Endothelial cell of umbilical vein (primary cell): ENCODE data around the gene SKI. TPM values are rescaled to one million over a fixed set of nuclear protein-coding genes. Genes with fewer than 3 reads are reported as not detected.

Experiments used
- BruUV-seq: library from RNA; stranded (reverse); fragments of 400-500 nt; replicated peaks from 2 replicates; lab custom pipeline; 2021; lab: Mats Ljungman, UMichigan
- CTCF ChIA-PET: fragments of 300-600, 350-600 bp; sonication (Branson Sonifier 250); formaldehyde crosslinking; loops from one replicate; lab custom pipeline; 2021; ENCODE audit warnings: antibody characterized with exemption, inconsistent platforms; lab: Charles Lee
- POLR2A ChIA-PET: fragments of 300-600, 350-600 bp; sonication (Branson Sonifier 250); formaldehyde crosslinking; loops from one replicate; lab custom pipeline; 2021; ENCODE audit warnings: antibody characterized with exemption, inconsistent platforms; lab: Charles Lee
- DNase-seq: peaks from one replicate; pipeline ENCODE4 v3.0.0-alpha.2; 2011; ENCODE audit warnings: low read depth, low spot score
- FAIRE-seq: peaks from 2 replicates; lab custom pipeline; 2011; peaks lifted over from hg19 to GRCh38; lab: Jason Lieb, UNC
- H2AFZ ChIP-seq: 2 replicates; pipeline ENCODE4 v1.6.0; 2012; ENCODE audit warnings: low read depth, low read length, control low read depth, inconsistent platforms
- H3K27ac ChIP-seq: 2 replicates; pipeline ENCODE4 v1.5.1; 2011; ENCODE audit warnings: low read depth, mild to moderate bottlenecking, control low read depth, low read length, moderate library complexity; ENCODE audit not compliant: insufficient read depth
- H3K27me3 ChIP-seq, 2 experiments: 2 replicates each; pipeline versions ENCODE4 v1.6.0 to v1.6.1; 2011; ENCODE audit warnings: low read length in 2 of 2, mixed read lengths in 1 of 2; ENCODE audit not compliant: control insufficient read depth in 2 of 2, insufficient read depth in 2 of 2
- H3K36me3 ChIP-seq, 2 experiments: 2 replicates in 1 of 2; 3 replicates in 1 of 2; pipeline ENCODE4 v1.5.1; 2011; ENCODE audit warnings: low read length in 2 of 2, mild to moderate bottlenecking in 1 of 2, moderate library complexity in 1 of 2; ENCODE audit not compliant: control insufficient read depth in 2 of 2, insufficient read depth in 2 of 2; ENCODE audit errors: extremely low read depth in 1 of 2
- H3K4me1 ChIP-seq: 3 replicates; pipeline ENCODE4 v1.5.1; 2011; ENCODE audit warnings: mild to moderate bottlenecking, low read length; ENCODE audit not compliant: control insufficient read depth, insufficient read depth; ENCODE audit errors: extremely low read depth
- H3K4me2 ChIP-seq: 2 replicates; pipeline ENCODE4 v1.6.1; 2011; ENCODE audit warnings: low read length, control low read depth, mixed read lengths; ENCODE audit not compliant: insufficient read depth
- H3K4me3 ChIP-seq, 3 experiments: fragments of 200-600 bp in 1 of 3; sonication (generic), shearing (Covaris generic) in 1 of 3; replicated peaks in 1 of 3; 2 replicates each; pipeline ENCODE4 v1.5.1; 2011 to 2016; ENCODE audit warnings: control low read depth in 3 of 3, low read length in 3 of 3, mild to moderate bottlenecking in 2 of 3, inconsistent platforms in 1 of 3, low read depth in 1 of 3, moderate library complexity in 1 of 3; ENCODE audit not compliant: insufficient read depth in 1 of 3
- H3K79me2 ChIP-seq: 2 replicates; pipeline ENCODE4 v1.6.0; 2012; ENCODE audit warnings: low read length, inconsistent platforms; ENCODE audit not compliant: control insufficient read depth, insufficient read depth
- H3K9ac ChIP-seq: replicated peaks from 2 replicates; pipeline ENCODE3; 2011; ENCODE audit warnings: low read length, control low read depth; ENCODE audit not compliant: insufficient read depth; ENCODE audit errors: extremely low read depth
- H3K9me1 ChIP-seq: replicated peaks from 3 replicates; pipeline ENCODE4 v1.6.0; 2011; ENCODE audit warnings: mild to moderate bottlenecking, low read length; ENCODE audit not compliant: control insufficient read depth, insufficient read depth; ENCODE audit errors: extremely low read depth
- H3K9me3 ChIP-seq: replicated peaks from 2 replicates; pipeline ENCODE4 v1.5.1; 2012; ENCODE audit warnings: low read length, inconsistent platforms; ENCODE audit not compliant: control insufficient read depth, insufficient read depth
- H4K20me1 ChIP-seq: replicated peaks from 2 replicates; pipeline ENCODE3; 2011; ENCODE audit warnings: mild to moderate bottlenecking, low read length; ENCODE audit not compliant: control insufficient read depth, insufficient read depth; ENCODE audit errors: extremely low read depth
- EZH2 ChIP-seq: IDR thresholded peaks from 2 replicates; pipeline ENCODE4 v1.6.1; 2012; ENCODE audit warnings: borderline replicate concordance, low read depth, mild to moderate bottlenecking, moderate library complexity, low read length, inconsistent platforms; ENCODE audit not compliant: severe bottlenecking
- FOS ChIP-seq: IDR thresholded peaks from 2 replicates; pipeline ENCODE4 v1.6.1; 2011; ENCODE audit warnings: mild to moderate bottlenecking, low read length, moderate library complexity, borderline replicate concordance; ENCODE audit not compliant: insufficient read depth
- GATA2 ChIP-seq: IDR thresholded peaks from 2 replicates; pipeline ENCODE4 v1.7.0; 2011; ENCODE audit warnings: low read depth, mild to moderate bottlenecking, moderate library complexity, mixed read lengths, low read length; ENCODE audit not compliant: insufficient read length, insufficient read depth
- JUN ChIP-seq: IDR thresholded peaks from 2 replicates; pipeline ENCODE4 v1.6.1; 2011; ENCODE audit warnings: borderline replicate concordance, low read depth; ENCODE audit not compliant: insufficient read length, insufficient read depth
- MYC ChIP-seq: IDR thresholded peaks from one replicate; pipeline ENCODE4 v1.6.1; 2011; ENCODE audit warnings: mild to moderate bottlenecking, low read depth, low read length
- POLR2A ChIP-seq: IDR thresholded peaks from 2 replicates; pipeline ENCODE4 v1.6.1; 2012; ENCODE audit warnings: low read depth, mild to moderate bottlenecking, control low read depth, low read length
- POLR2AphosphoS5 ChIP-seq: IDR thresholded peaks from 2 replicates; pipeline ENCODE4 v1.6.1; 2012; ENCODE audit warnings: low read depth, mild to moderate bottlenecking, control low read depth, low read length, moderate library complexity; ENCODE audit not compliant: insufficient read depth
- dilution Hi-C: fragments of 300-500 bp; cut with MboI; formaldehyde crosslinking; loops from one replicate; pipeline ENCODE4 v1.15.0; 2019; ENCODE audit warnings: low sequenced_read_pairs; ENCODE audit not compliant: extremely low pct_ligation_motif_present
- intact Hi-C: fragments of 100-400 bp; cut with micrococcal nuclease; formaldehyde crosslinking; loops from one replicate; pipeline ENCODE4 v1.10.0; 2022
- polyA plus RNA-seq, 4 experiments: library from polyadenylated mRNA; depleted of rRNA in 3 of 4; stranded (reverse) in 3 of 4; unstranded in 1 of 4; fragments of >200 nt; gene quantifications; 2 replicates each; pipeline versions ENCODE4 v1.2.1 to v1.2.3, GENCODE V29; 2011 to 2012; ENCODE audit warnings: missing spikeins in 1 of 4
- total RNA-seq: library from RNA; stranded (reverse); gene quantifications from 2 replicates; pipeline ENCODE4 v1.2.3, GENCODE V29; 2021
- TF ChIP-seq, protein P1 (sequence below), 2 donors: IDR thresholded peaks; 1 replicate in 1 of 2; 2 replicates in 1 of 2; pipeline ENCODE4 v1.5.1; 2011; ENCODE audit warnings: low read length in 2 of 2, mild to moderate bottlenecking in 2 of 2, moderate library complexity in 2 of 2, control low read depth in 1 of 2, inconsistent platforms in 1 of 2, low read depth in 1 of 2; ENCODE audit not compliant: insufficient read depth in 1 of 2; ENCODE audit errors: extremely low read depth in 1 of 2
- TF ChIP-seq, protein P2 (sequence below): IDR thresholded peaks from 2 replicates; pipeline ENCODE4 v1.6.1; 2011; ENCODE audit not compliant: insufficient read depth, insufficient read length

Gene SKI
- total and polyA plus RNA-seq, 2 donors (not counting 3 experiments of a cell fraction or from before 2014, with no cell fraction given): 11.6 to 80.3 TPM

DNA sequence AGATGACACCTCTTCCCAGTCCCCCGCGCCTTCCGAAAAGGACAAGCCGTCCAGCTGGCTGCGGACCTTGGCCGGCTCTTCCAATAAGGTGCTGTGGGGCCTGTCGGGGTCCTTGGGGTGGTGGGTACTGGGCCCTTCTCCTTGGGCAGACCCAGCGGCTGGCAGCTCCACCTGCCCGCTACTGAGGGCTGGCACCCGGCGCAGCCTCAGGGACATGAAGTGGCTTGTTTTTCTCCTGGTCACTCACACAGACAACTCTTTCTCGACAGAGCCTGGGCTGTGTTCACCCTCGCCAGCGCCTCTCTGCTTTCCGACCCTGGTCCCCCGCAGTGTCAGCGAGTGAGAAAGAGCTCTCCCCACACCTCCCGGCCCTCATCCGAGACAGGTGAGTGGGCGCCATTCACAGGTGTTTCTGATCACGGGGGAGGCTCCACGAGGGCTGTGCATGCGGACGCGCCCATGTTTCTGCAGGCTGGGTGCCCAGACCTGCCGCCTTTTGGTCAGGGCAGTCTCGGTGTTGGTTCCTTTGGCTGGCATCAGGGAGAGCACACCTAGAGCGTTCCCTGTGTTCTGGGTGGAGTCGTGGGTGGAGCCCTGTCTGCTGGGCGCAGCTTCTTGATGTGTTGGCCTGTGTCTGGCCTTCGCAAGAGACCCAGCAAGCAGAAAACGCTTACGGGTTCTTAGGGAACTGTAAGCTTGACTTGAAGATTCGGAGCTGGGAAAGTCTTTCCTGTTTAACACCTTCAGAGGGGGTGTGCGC is 75.1 kb downstream of the SKI start:
- Histone ChIP-seq H3K4me1 (peaks cover 27% of the 10 kb centered on the region), H3K4me2 (no peak overlapping the region), H3K9ac (no peak overlapping the region), H3K9me3 (no peaks in the 10 kb centered on the region), H3K79me2 (peaks cover 46% of the 10 kb centered on the region), H3K36me3 (peaks cover 8 to 31% of the 10 kb centered on the region in 2 experiments), H3K4me3 (no peak overlapping the region), H3K27me3 (no peaks in the 10 kb centered on the region), H4K20me1 (no peaks in the 10 kb centered on the region), H3K9me1 (no peaks in the 10 kb centered on the region), H3K27ac (no peak overlapping the region), H2AFZ (no peak overlapping the region)
- FAIRE-seq (no peak), DNase-seq (no peak)
- BruUV-seq: no TSS peak
- POLR2A ChIA-PET: no interaction called here
- CTCF ChIA-PET: interaction anchor here (0.9 to 1.6 kb wide), 2 partner anchors 9 to 11 kb away, joined by 3 read pairs; no protein-coding TSS in a partner anchor
- dilution Hi-C loops (loop anchor here (10.0 kb wide), 1 partner anchor 88 kb away; no protein-coding TSS in a partner anchor), intact Hi-C loops (no loop called here)
- TF ChIP-seq GATA2 (no peak), MYC (no peak), POLR2A (no peak), FOS (no peak), POLR2AphosphoS5 (no peak), JUN (no peak), EZH2 (no peak)
- TF ChIP-seq, protein P1, sequence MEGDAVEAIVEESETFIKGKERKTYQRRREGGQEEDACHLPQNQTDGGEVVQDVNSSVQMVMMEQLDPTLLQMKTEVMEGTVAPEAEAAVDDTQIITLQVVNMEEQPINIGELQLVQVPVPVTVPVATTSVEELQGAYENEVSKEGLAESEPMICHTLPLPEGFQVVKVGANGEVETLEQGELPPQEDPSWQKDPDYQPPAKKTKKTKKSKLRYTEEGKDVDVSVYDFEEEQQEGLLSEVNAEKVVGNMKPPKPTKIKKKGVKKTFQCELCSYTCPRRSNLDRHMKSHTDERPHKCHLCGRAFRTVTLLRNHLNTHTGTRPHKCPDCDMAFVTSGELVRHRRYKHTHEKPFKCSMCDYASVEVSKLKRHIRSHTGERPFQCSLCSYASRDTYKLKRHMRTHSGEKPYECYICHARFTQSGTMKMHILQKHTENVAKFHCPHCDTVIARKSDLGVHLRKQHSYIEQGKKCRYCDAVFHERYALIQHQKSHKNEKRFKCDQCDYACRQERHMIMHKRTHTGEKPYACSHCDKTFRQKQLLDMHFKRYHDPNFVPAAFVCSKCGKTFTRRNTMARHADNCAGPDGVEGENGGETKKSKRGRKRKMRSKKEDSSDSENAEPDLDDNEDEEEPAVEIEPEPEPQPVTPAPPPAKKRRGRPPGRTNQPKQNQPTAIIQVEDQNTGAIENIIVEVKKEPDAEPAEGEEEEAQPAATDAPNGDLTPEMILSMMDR (IDR thresholded peaks at IDR 0.05; ENCODE audit: extremely low read depth in 1 of 2, insufficient read depth in 1 of 2, low read depth in 1 of 2, low read length in 2 of 2): no peak
- TF ChIP-seq, protein P2, sequence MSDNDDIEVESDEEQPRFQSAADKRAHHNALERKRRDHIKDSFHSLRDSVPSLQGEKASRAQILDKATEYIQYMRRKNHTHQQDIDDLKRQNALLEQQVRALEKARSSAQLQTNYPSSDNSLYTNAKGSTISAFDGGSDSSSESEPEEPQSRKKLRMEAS: no peak
